GM06990 (cell line): ENCODE data around the gene MFAP2.

Experiments
- DNase-seq: peaks from one replicate; pipeline ENCODE4 v3.0.0-alpha.2; 2011; ENCODE audit not compliant: insufficient read length; ENCODE audit errors: extremely low read depth
- H3K27me3 ChIP-seq: replicated peaks from 2 replicates; pipeline ENCODE4 v1.6.0; 2011; ENCODE audit warnings: low read length; ENCODE audit not compliant: control insufficient read depth, insufficient read depth
- H3K36me3 ChIP-seq: 2 replicates; pipeline ENCODE4 v1.5.1; 2011; ENCODE audit warnings: low read length; ENCODE audit not compliant: control insufficient read depth, insufficient read depth
- H3K4me3 ChIP-seq: replicated peaks from 2 replicates; pipeline ENCODE4 v1.5.1; 2011; ENCODE audit warnings: low read depth, mild to moderate bottlenecking, control low read depth, low read length
- CTCF ChIP-seq: IDR thresholded peaks from 2 replicates; pipeline ENCODE4 v1.5.1; 2011; ENCODE audit warnings: low read length, control low read depth, mild to moderate bottlenecking, inconsistent platforms; ENCODE audit not compliant: insufficient read depth, poor library complexity, severe bottlenecking

Gene MFAP2

GRCh38 chr1:16984717-16985116 lies 4.3 kb upstream of the MFAP2 start:
- TF ChIP-seq CTCF, result no peak
- no peak for DNase-seq
- H3K36me3 ChIP-seq, result peaks cover 5% of the 10 kb centered on the region
- H3K27me3 ChIP-seq, result no peaks in the 10 kb centered on the region; the same call in 1 of the 2 replicates
- no peak overlapping the region for H3K4me3 ChIP-seq

DNA sequence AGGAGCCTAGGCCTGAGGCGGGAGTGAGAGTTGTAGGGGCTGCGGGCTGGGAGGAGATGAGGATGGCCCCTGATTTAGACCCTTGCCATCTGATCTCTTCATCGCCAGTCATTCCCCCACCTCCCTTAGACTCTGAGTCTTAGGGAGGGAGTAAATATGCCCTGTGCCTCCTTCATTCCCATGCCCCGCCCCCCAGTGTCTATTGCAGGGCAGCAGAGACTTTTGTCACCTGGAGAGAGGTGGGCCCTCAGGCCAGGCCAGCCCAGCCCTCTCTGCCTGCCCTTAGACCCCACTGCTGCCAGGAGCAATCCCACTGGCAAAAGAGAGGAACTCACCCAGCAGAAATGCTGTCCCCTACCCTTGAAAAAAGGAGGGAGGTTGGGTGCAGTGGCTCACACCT lies 3.2 kb upstream of the MFAP2 start:
- Histone ChIP-seq H3K4me3 (no peak overlapping the region), H3K27me3 (no peaks in the 10 kb centered on the region; the same call in 1 of the 2 replicates), H3K36me3 (peaks cover 5% of the 10 kb centered on the region)
- TF ChIP-seq CTCF, result no peak
- no peak for DNase-seq

DNA sequence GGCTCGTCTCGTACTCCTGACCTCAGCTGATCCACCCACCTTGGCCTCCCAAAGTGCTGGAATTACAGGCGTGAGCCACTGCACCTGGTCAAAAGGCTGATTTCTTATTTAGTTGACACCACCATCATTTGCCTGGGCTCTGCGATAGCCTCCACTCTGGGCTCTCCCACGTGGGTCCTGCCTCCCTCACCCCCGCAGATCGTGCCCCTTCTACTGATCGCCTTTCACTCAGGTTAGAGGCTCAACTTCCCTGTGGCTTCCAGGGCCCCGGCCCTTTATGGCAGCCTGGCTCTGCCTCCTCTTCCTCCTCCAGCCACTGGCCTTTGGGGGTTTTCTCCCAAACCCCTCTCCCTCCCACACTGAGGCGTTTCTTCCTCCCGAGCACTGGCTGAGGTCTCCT lies 2.5 kb upstream of the MFAP2 start:
- Histone ChIP-seq H3K4me3 (no peak overlapping the region), H3K36me3 (peaks cover 2% of the 10 kb centered on the region), H3K27me3 (no peaks in the 10 kb centered on the region; the same call in 1 of the 2 replicates)
- no peak for DNase-seq
- TF ChIP-seq CTCF, result no peak

DNA sequence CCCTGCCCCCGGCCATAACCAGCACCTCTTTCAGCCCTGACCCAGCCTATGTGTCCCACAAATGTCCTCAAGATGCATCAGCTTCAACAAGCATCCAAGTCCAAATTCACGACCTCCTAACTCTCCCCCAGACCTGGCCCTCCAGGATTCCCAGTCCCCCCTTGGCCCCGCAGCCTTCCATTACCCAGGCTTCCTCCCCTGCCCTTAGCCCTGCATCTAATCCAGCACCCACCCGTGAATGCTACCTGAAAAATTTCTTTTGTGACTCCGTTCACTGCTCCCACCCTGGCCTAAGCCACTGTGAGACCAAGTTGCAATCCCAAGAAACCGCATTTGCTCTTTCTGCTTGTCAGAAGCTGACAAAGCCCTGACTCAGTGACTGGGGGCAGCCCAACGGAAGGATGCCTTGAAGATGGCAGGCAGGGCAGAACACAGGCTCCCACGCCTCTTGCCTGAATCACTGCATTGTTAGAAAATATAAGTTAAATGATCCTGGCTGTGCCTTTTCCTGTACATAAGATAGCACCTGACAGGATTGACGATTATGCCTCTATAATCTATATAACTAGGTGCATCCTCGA lies 939 bp upstream of the MFAP2 start:
- H3K36me3 ChIP-seq, result no peaks in the 10 kb centered on the region; the same call in 1 of the 2 replicates
- no peak for TF ChIP-seq CTCF
- H3K4me3 ChIP-seq, result no peak overlapping the region
- H3K27me3 ChIP-seq, result no peaks in the 10 kb centered on the region; the same call in 1 of the 2 replicates
- no peak for DNase-seq

- H3K27me3 ChIP-seq, result no peaks in the 10 kb centered on the region; the same call in 1 of the 2 replicates
- DNase-seq, result no peak
- no peak for TF ChIP-seq CTCF
- no peak overlapping the region for H3K4me3 ChIP-seq
- H3K36me3 ChIP-seq, result no peaks in the 10 kb centered on the region
Observed at GRCh38 chr1:16979475-16980327, 719 bp downstream of the MFAP2 start.
